Endodermal cell (in vitro differentiated cells): Measurements from ENCODE around the gene UROS. TPM values are rescaled to one million over a fixed set of nuclear protein-coding genes. Genes with fewer than 3 reads are reported as not detected.

ENCODE experiments used
- DNase-seq: peaks from one replicate; pipeline ENCODE4 v3.0.0-alpha.2; 2017
- H3K27ac ChIP-seq: 2 replicates; pipeline ENCODE4 v1.5.1; 2013; ENCODE audit warnings: mild to moderate bottlenecking, low read depth, low read length, moderate library complexity
- H3K27me3 ChIP-seq: 2 replicates; pipeline ENCODE4 v1.6.1; 2013; ENCODE audit warnings: mild to moderate bottlenecking, low read length, moderate library complexity; ENCODE audit not compliant: insufficient read depth, control insufficient read depth, poor library complexity, severe bottlenecking
- H3K36me3 ChIP-seq: 2 replicates; pipeline ENCODE4 v1.7.0; 2013; ENCODE audit warnings: mild to moderate bottlenecking, low read length, moderate library complexity; ENCODE audit not compliant: control insufficient read depth, insufficient read depth
- H3K4me1 ChIP-seq: one replicate; pipeline ENCODE4 v1.7.0; 2013; ENCODE audit warnings: low read length; ENCODE audit not compliant: control insufficient read depth, insufficient read depth
- H3K4me3 ChIP-seq: 2 replicates; pipeline ENCODE4 v1.5.1; 2013; ENCODE audit warnings: mild to moderate bottlenecking, low read length, moderate library complexity
- H3K9ac ChIP-seq: 2 replicates; pipeline ENCODE4 v1.6.1; 2013; ENCODE audit warnings: mild to moderate bottlenecking, low read length, moderate library complexity; ENCODE audit not compliant: poor library complexity, severe bottlenecking; ENCODE audit errors: extremely low read depth
- H3K9me3 ChIP-seq: 2 replicates; pipeline ENCODE4 v1.6.1; 2013; ENCODE audit warnings: mild to moderate bottlenecking, low read length, moderate library complexity; ENCODE audit not compliant: control insufficient read depth
- H3K27ac Mint-ChIP-seq: 2 replicates; pipeline ENCODE4 v1.8.0; 2020; ENCODE audit warnings: mixed read lengths
- H3K27me3 Mint-ChIP-seq: 2 replicates; pipeline ENCODE4 v1.8.0; 2021; ENCODE audit warnings: mild to moderate bottlenecking, mixed read lengths; ENCODE audit not compliant: insufficient read depth
- H3K36me3 Mint-ChIP-seq: 2 replicates; pipeline ENCODE4 v1.8.0; 2020; ENCODE audit warnings: low read depth, mixed read lengths
- H3K4me1 Mint-ChIP-seq: 2 replicates; pipeline ENCODE4 v1.8.0; 2020; ENCODE audit warnings: mixed read lengths
- H3K4me3 Mint-ChIP-seq: 2 replicates; pipeline ENCODE4 v1.8.0; 2020; ENCODE audit warnings: mild to moderate bottlenecking, moderate library complexity, mixed read lengths
- H3K9me3 Mint-ChIP-seq: 2 replicates; pipeline ENCODE4 v1.8.0; 2020; ENCODE audit warnings: mild to moderate bottlenecking, mixed read lengths
- CTCF ChIP-seq: fragments of 200-600 bp; sonication (generic); conservative IDR thresholded peaks from 2 replicates; pipeline ENCODE4 v1.5.0; 2021; ENCODE audit warnings: antibody characterized with exemption, mild to moderate bottlenecking
- WGBS, 2 experiments: methylation state at CpG; one replicate each; pipeline versions ENCODE4 v1.1.5 to v1.1.7; 2013; ENCODE audit warnings: missing lambda C conversion rate in 2 of 2, mixed read lengths in 1 of 2; ENCODE audit not compliant: insufficient coverage in 1 of 2, insufficient read length in 1 of 2; 5-methylcytosine and 5-hydroxymethylcytosine counted together
- long read RNA-seq, 4 experiments: library from polyadenylated mRNA in 2 of 4; library from RNA in 1 of 4; library from capped mRNA in 1 of 4; stranded (forward) in 3 of 4; unstranded in 1 of 4; transcript quantifications; one replicate each; pipeline ENCODE4 v2.0.0, GENCODE V29; 2020 to 2021; ENCODE audit warnings: inconsistent platforms in 1 of 4
- polyA plus RNA-seq, 2 experiments: library from polyadenylated mRNA; stranded (reverse); fragments of 50-300 nt; gene quantifications; one replicate each; pipeline ENCODE4 v1.2.3, GENCODE V29; 2013
- total RNA-seq, 2 donors: library from RNA; stranded (reverse); fragmentation: NEBNext Ultra II Directional in 1 of 2; extraction: Animal tissue kit (Norgen Biotek cat#: 25700) in 1 of 2; gene quantifications; 2 replicates in 1 of 2; 3 replicates in 1 of 2; pipeline ENCODE4 v1.2.1, GENCODE V29; 2021

Gene UROS
- total RNA-seq = 10 to 100 TPM; 49.2 to 69.4 TPM
- 39.2 TPM for polyA plus RNA-seq (2013, experiment 1 of 2)
- polyA plus RNA-seq (2013, experiment 2 of 2) = 35.6 TPM
- long read RNA-seq, experiment 1, partial matches to known transcripts = 5 of 34 reads
- long read RNA-seq, experiment 1, other reads (novel, unspliced or antisense) = 27 of 34 reads
- long read RNA-seq, experiment 2, transcript UROS-202 (7 exons, 1,556 nt) = minor isoform, 6 of 87 reads
- long read RNA-seq, experiment 2, transcript UROS-204 (10 exons, 1,342 nt) = major isoform, 58 of 87 reads
- long read RNA-seq, experiment 2, partial matches to known transcripts = 3 of 87 reads
- long read RNA-seq, experiment 2, other reads (novel, unspliced or antisense) = 19 of 87 reads
- long read RNA-seq, experiment 3, transcript UROS-202 (7 exons, 1,556 nt) = minor isoform, 11 of 160 reads
- long read RNA-seq, experiment 3, transcript UROS-204 (10 exons, 1,342 nt) = major isoform, 89 of 160 reads
- long read RNA-seq, experiment 3, partial matches to known transcripts = 20 of 160 reads
- long read RNA-seq, experiment 3, other reads (novel, unspliced or antisense) = 40 of 160 reads
- long read RNA-seq, experiment 4, transcript UROS-204 (10 exons, 1,342 nt) = major isoform, 8 of 19 reads
- long read RNA-seq, experiment 4, partial matches to known transcripts = 2 of 19 reads
- long read RNA-seq, experiment 4, other reads (novel, unspliced or antisense) = 7 of 19 reads

GRCh38 chr10:125822878-125823662 is at the start of gene UROS, which contains the start of gene BCCIP:
TSS of gene UROS (minus strand) at chr10:125823258. CDS start at chr10:125816499, 6,759 bp downstream.
TSS of gene BCCIP (plus strand) at chr10:125823546. CDS start at chr10:125823558, 12 bp downstream.
- H3K9me3 Mint-ChIP-seq = no peaks in the 10 kb centered on the region
- H3K27me3 ChIP-seq = no peaks in the 10 kb centered on the region
- H3K36me3 Mint-ChIP-seq = peaks cover 14% of the 10 kb centered on the region
- peak within 1 kb of the TSS; percentile 79 for H3K9ac ChIP-seq
- peaks cover 34% of the 10 kb centered on the region for H3K4me1 Mint-ChIP-seq
- TF ChIP-seq CTCF = no peak
- H3K4me3 ChIP-seq = peak within 1 kb of the TSS; percentile 97
- no peaks in the 10 kb centered on the region for H3K4me1 ChIP-seq
- no peaks in the 10 kb centered on the region for H3K9me3 ChIP-seq
- no peak within 1 kb of the TSS for H3K4me3 Mint-ChIP-seq
- H3K36me3 ChIP-seq = peaks cover 26% of the 10 kb centered on the region
- H3K27ac ChIP-seq = peak within 1 kb of the TSS; percentile 95
- 0% methylated on average over 43 to 74 of the region's 74 CpGs for WGBS, 2 experiments
- no peaks in the 10 kb centered on the region for H3K27me3 Mint-ChIP-seq
- peak; percentile 93 for DNase-seq
- no peak within 1 kb of the TSS for H3K27ac Mint-ChIP-seq

GRCh38 chr10:125871338-125871737 is 48.3 kb upstream of the UROS start:
- no peak for TF ChIP-seq CTCF
- no peak overlapping the region for H3K27ac ChIP-seq
- H3K4me3 ChIP-seq = no peak overlapping the region
- Mint-ChIP-seq H3K4me3 (no peak overlapping the region), H3K27ac (no peak overlapping the region), H3K27me3 (no peaks in the 10 kb centered on the region), H3K36me3 (peaks cover 45% of the 10 kb centered on the region), H3K4me1 (peaks cover 7% of the 10 kb centered on the region), H3K9me3 (peaks cover 19% of the 10 kb centered on the region)
- DNase-seq = no peak
- peaks cover 39% of the 10 kb centered on the region for H3K36me3 ChIP-seq
- no peaks in the 10 kb centered on the region for H3K4me1 ChIP-seq
- no peaks in the 10 kb centered on the region for H3K27me3 ChIP-seq
- 95% methylated on average over 2 to 4 of the region's 4 CpGs for WGBS, 2 experiments
- peaks cover 25% of the 10 kb centered on the region for H3K9me3 ChIP-seq
- no peak overlapping the region for H3K9ac ChIP-seq

GRCh38 chr10:125868372-125868975 is 45.4 kb upstream of the UROS start:
- Mint-ChIP-seq H3K27me3 (no peaks in the 10 kb centered on the region), H3K9me3 (no peaks in the 10 kb centered on the region), H3K36me3 (peaks cover 28% of the 10 kb centered on the region), H3K4me1 (peaks cover 7% of the 10 kb centered on the region), H3K4me3 (no peak overlapping the region), H3K27ac (no peak overlapping the region)
- Histone ChIP-seq H3K9me3 (no peaks in the 10 kb centered on the region), H3K4me3 (no peak overlapping the region), H3K27me3 (no peaks in the 10 kb centered on the region), H3K27ac (no peak overlapping the region), H3K36me3 (peaks cover 21% of the 10 kb centered on the region), H3K4me1 (no peaks in the 10 kb centered on the region), H3K9ac (no peak overlapping the region)
- peak; percentile 96 for TF ChIP-seq CTCF
- 59 to 83% methylated on average over 2 to 7 of the region's 7 CpGs for WGBS, 2 experiments
- peak; percentile 66 for DNase-seq
